CD4-positive, alpha-beta T cell (primary cell): ENCODE data around the gene NOTCH3. TPM values are rescaled to one million over a fixed set of nuclear protein-coding genes. Genes with fewer than 3 reads are reported as not detected.

ENCODE experiments used
- ATAC-seq: fragments of 200-7000 bp; cut with Tn5 transposase; one replicate; pipeline ENCODE4 v1.10.0; 2022; ENCODE audit warnings: mild to moderate bottlenecking; ENCODE audit not compliant: poor library complexity
- CTCF ChIA-PET: fragments of 350-600 bp; sonication (Branson Sonifier 250); formaldehyde crosslinking; loops from one replicate; lab custom pipeline; 2021; ENCODE audit warnings: antibody characterized with exemption, inconsistent platforms; lab: Charles Lee
- POLR2A ChIA-PET: fragments of 350-600 bp; sonication (Branson Sonifier 250); formaldehyde crosslinking; loops from one replicate; lab custom pipeline; 2021; ENCODE audit warnings: antibody characterized with exemption, inconsistent platforms; lab: Charles Lee
- DNase-seq, 14 experiments: peaks; one replicate each; pipeline ENCODE4 v3.0.0-alpha.2; 2013 to 2020; ENCODE audit warnings: mixed read lengths in 2 of 14
- H3K27ac ChIP-seq, 2 donors: one replicate each; pipeline versions ENCODE4 v1.5.1 to v1.7.0; 2013; ENCODE audit warnings: low read length in 2 of 2, low read depth in 1 of 2, mild to moderate bottlenecking in 1 of 2
- H3K27me3 ChIP-seq, 2 experiments: 1 replicate in 1 of 2; 2 replicates in 1 of 2; pipeline versions ENCODE4 v1.6.1 to v1.7.0; 2013; ENCODE audit warnings: low read length in 2 of 2, control low read depth in 1 of 2, mild to moderate bottlenecking in 1 of 2, moderate library complexity in 1 of 2; ENCODE audit not compliant: insufficient read depth in 2 of 2, control insufficient read depth in 1 of 2
- H3K36me3 ChIP-seq: one replicate; pipeline ENCODE4 v1.6.1; 2013; ENCODE audit warnings: low read length, control low read depth; ENCODE audit not compliant: insufficient read depth
- H3K4me1 ChIP-seq: one replicate; pipeline ENCODE4 v1.6.1; 2013; ENCODE audit warnings: low read length, control low read depth; ENCODE audit not compliant: insufficient read depth
- H3K4me3 ChIP-seq: one replicate; pipeline ENCODE4 v1.5.1; 2013; ENCODE audit warnings: mild to moderate bottlenecking, low read length, moderate library complexity
- H3K9me3 ChIP-seq, 2 experiments: 1 replicate in 1 of 2; 2 replicates in 1 of 2; pipeline versions ENCODE4 v1.6.1 to v1.7.0; 2013; ENCODE audit warnings: low read length in 2 of 2, mild to moderate bottlenecking in 2 of 2, control low read depth in 1 of 2, moderate library complexity in 1 of 2; ENCODE audit not compliant: control insufficient read depth in 1 of 2, insufficient read depth in 1 of 2
- H3K27ac Mint-ChIP-seq: one replicate; pipeline ENCODE4 v1.8.0; 2020; ENCODE audit warnings: mixed read lengths
- H3K27me3 Mint-ChIP-seq: one replicate; pipeline ENCODE4 v1.8.0; 2021; ENCODE audit warnings: mixed read lengths
- H3K36me3 Mint-ChIP-seq: one replicate; pipeline ENCODE4 v1.8.0; 2021; ENCODE audit warnings: low read depth, mixed read lengths
- H3K4me1 Mint-ChIP-seq: one replicate; pipeline ENCODE4 v1.8.0; 2021; ENCODE audit warnings: low read depth, mixed read lengths
- H3K4me3 Mint-ChIP-seq: one replicate; pipeline ENCODE4 v1.8.0; 2020; ENCODE audit warnings: mild to moderate bottlenecking, mixed read lengths
- H3K9me3 Mint-ChIP-seq: one replicate; pipeline ENCODE4 v1.8.0; 2020; ENCODE audit warnings: mixed read lengths
- CTCF ChIP-seq: fragments of 200-600 bp; IDR thresholded peaks from one replicate; pipeline ENCODE4 v1.8.0; 2022; ENCODE audit warnings: antibody characterized with exemption, mild to moderate bottlenecking
- intact Hi-C, 2 experiments: fragments of 100-400 bp; cut with DNase I in 1 of 2; cut with micrococcal nuclease in 1 of 2; formaldehyde crosslinking; loops; one replicate each; pipeline versions ENCODE4 v1.15.1 to v1.9.0; 2023 to 2025; cut with DNase I, micrococcal nuclease
- total RNA-seq, 174 experiments: library from RNA in 2 of 174; stranded (reverse) in 2 of 174; gene quantifications; one replicate each; pipeline ENCODE4 v1.2.3 and lab custom pipeline; 2021 to 2026

Gene NOTCH3
- total RNA-seq, 2 experiments from 2014 or later: not detected

GRCh38 chr19:15170345-15170744 lies 30.4 kb downstream of the NOTCH3 start:
- intact Hi-C loops: no loop called here
- peaks cover 13 to 19% of the 10 kb centered on the region in 2 experiments for H3K9me3 ChIP-seq

GRCh38 chr19:15169541-15170285 lies 31.1 kb downstream of the NOTCH3 start:
- POLR2A ChIA-PET: no interaction called here
- Histone ChIP-seq H3K27ac (no peak overlapping the region), H3K4me3 (no peak overlapping the region), H3K9me3 (peaks cover 19 to 26% of the 10 kb centered on the region in 2 experiments), H3K4me1 (no peaks in the 10 kb centered on the region), H3K36me3 (no peaks in the 10 kb centered on the region), H3K27me3 (no peaks in the 10 kb centered on the region)
- H3K9me3 Mint-ChIP-seq: no peaks in the 10 kb centered on the region
- H3K27me3 Mint-ChIP-seq: no peaks in the 10 kb centered on the region
- DNase-seq (no peak), ATAC-seq (no peak)
- CTCF ChIA-PET: no interaction called here
- no peaks in the 10 kb centered on the region for H3K4me1 Mint-ChIP-seq
- no peaks in the 10 kb centered on the region for H3K36me3 Mint-ChIP-seq
- H3K4me3 Mint-ChIP-seq: no peak overlapping the region
- H3K27ac Mint-ChIP-seq: no peak overlapping the region
- no peak for TF ChIP-seq CTCF
- intact Hi-C loops: no loop called here

More at GRCh38 chr19:15170345-15170744, 30.4 kb downstream of the NOTCH3 start:
- ChIA-PET CTCF (no interaction called here), POLR2A (no interaction called here)
- Histone ChIP-seq H3K27ac (no peak overlapping the region), H3K4me1 (no peaks in the 10 kb centered on the region), H3K36me3 (no peaks in the 10 kb centered on the region), H3K27me3 (no peaks in the 10 kb centered on the region), H3K4me3 (no peak overlapping the region)
- H3K36me3 Mint-ChIP-seq: no peaks in the 10 kb centered on the region
- no peak for DNase-seq
- H3K4me1 Mint-ChIP-seq: no peaks in the 10 kb centered on the region
- H3K9me3 Mint-ChIP-seq: no peaks in the 10 kb centered on the region
- peaks cover under 1% of the 10 kb centered on the region for H3K27me3 Mint-ChIP-seq
- no peak overlapping the region for H3K27ac Mint-ChIP-seq
- ATAC-seq: no peak
- TF ChIP-seq CTCF: no peak
- no peak overlapping the region for H3K4me3 Mint-ChIP-seq

GRCh38 chr19:15166700-15167099 lies 34.1 kb downstream of the NOTCH3 start:
- H3K27ac Mint-ChIP-seq: no peak overlapping the region
- H3K4me1 Mint-ChIP-seq: no peaks in the 10 kb centered on the region
- ChIA-PET CTCF (no interaction called here), POLR2A (no interaction called here)
- H3K27me3 ChIP-seq: no peaks in the 10 kb centered on the region
- no peaks in the 10 kb centered on the region for H3K36me3 ChIP-seq
- H3K36me3 Mint-ChIP-seq: no peaks in the 10 kb centered on the region
- H3K27ac ChIP-seq: no peak overlapping the region
- intact Hi-C loops: no loop called here
- H3K9me3 ChIP-seq: peaks cover 21 to 29% of the 10 kb centered on the region in 2 experiments
- ATAC-seq: no peak
- H3K4me3 Mint-ChIP-seq: no peak overlapping the region
- H3K27me3 Mint-ChIP-seq: no peaks in the 10 kb centered on the region
- TF ChIP-seq CTCF: no peak
- DNase-seq: no peak
- no peak overlapping the region for H3K4me3 ChIP-seq
- peaks cover 2% of the 10 kb centered on the region for H3K9me3 Mint-ChIP-seq
- no peaks in the 10 kb centered on the region for H3K4me1 ChIP-seq
